Sigmoid colon (tissue), 7 donors: Measurements from ENCODE around the gene WDR90. TPM values are rescaled to one million over a fixed set of nuclear protein-coding genes. Genes with fewer than 3 reads are reported as not detected.

Source experiments
- DNase-seq: peaks from one replicate; pipeline ENCODE4 v3.0.0-alpha.2; 2019
- H3K27ac ChIP-seq, 4 donors: fragments of 200-600 bp; sonication (generic); one replicate each; pipeline ENCODE4 v1.5.1; 2016 to 2019; ENCODE audit warnings: mild to moderate bottlenecking in 1 of 4
- H3K27me3 ChIP-seq, 3 donors: fragments of 200-600 bp; sonication (generic); one replicate each; pipeline ENCODE4 v1.5.1; 2019; ENCODE audit warnings: mild to moderate bottlenecking in 1 of 3
- H3K36me3 ChIP-seq, 4 donors: fragments of 200-600 bp; sonication (generic); one replicate each; pipeline ENCODE4 v1.5.1; 2016 to 2019
- H3K4me1 ChIP-seq, 4 donors: fragments of 200-600 bp; sonication (generic); one replicate each; pipeline ENCODE4 v1.5.1; 2017 to 2019
- H3K4me3 ChIP-seq, 4 donors: fragments of 200-600 bp; sonication (generic); one replicate each; pipeline ENCODE4 v1.5.1; 2017 to 2019; ENCODE audit warnings: mild to moderate bottlenecking in 2 of 4, moderate library complexity in 1 of 4
- H3K9me3 ChIP-seq, 4 donors: fragments of 200-600 bp in 3 of 4; sonication (generic) in 3 of 4; one replicate each; pipeline versions ENCODE4 v1.5.1 to v1.6.1; 2013 to 2019
- CTCF ChIP-seq, 4 experiments: fragments of 450-650 bp in 3 of 4; fragments of 200-600 bp in 1 of 4; IDR thresholded peaks; one replicate each; pipeline ENCODE4 v1.5.1; 2016 to 2019; ENCODE audit warnings: antibody characterized with exemption in 4 of 4, mild to moderate bottlenecking in 3 of 4, moderate library complexity in 2 of 4
- EP300 ChIP-seq, 4 donors: sonication (generic); formaldehyde crosslinking; IDR thresholded peaks; one replicate each; pipeline ENCODE4 v1.6.1; 2017; ENCODE audit warnings: antibody characterized with exemption in 4 of 4
- POLR2A ChIP-seq, 2 donors: fragments of 450-650 bp; IDR thresholded peaks; one replicate each; pipeline ENCODE4 v1.6.1; 2016; ENCODE audit warnings: antibody characterized with exemption in 2 of 2, mild to moderate bottlenecking in 2 of 2, moderate library complexity in 2 of 2
- POLR2AphosphoS5 ChIP-seq, 4 donors: sonication (generic); formaldehyde crosslinking; IDR thresholded peaks; one replicate each; pipeline ENCODE4 v1.6.1; 2017; ENCODE audit warnings: antibody characterized with exemption in 4 of 4
- WGBS, 2 donors: extraction: QIAGEN DNeasy Blood & Tissue Kit; methylation state at CpG; one replicate each; pipeline ENCODE4 v1.1.7; 2013; 5-methylcytosine and 5-hydroxymethylcytosine counted together
- intact Hi-C: fragments of 100-400 bp; cut with DNase I; formaldehyde crosslinking; loops from one replicate; pipeline ENCODE4 v1.15.1; 2023
- polyA plus RNA-seq, 3 donors: library from polyadenylated mRNA; stranded (reverse); fragments of 200-250 nt; gene quantifications; one replicate each; pipeline ENCODE4 v1.2.3, GENCODE V29; 2013
- total RNA-seq, 4 donors: library from RNA; depleted of rRNA; stranded (reverse); fragments of >200 nt; gene quantifications; one replicate each; pipeline ENCODE4 v1.1.0, GENCODE V29; 2016
- donor health status: healthy with polysubstance abuse.
- donor health status: Bipolar disorder and iron deficiency.
- donor health status: healthy.

Gene WDR90
- total and polyA plus RNA-seq, 7 donors, result 5.4 to 49.0 (median 10.3) TPM

- no peaks in the 10 kb centered on the region for H3K9me3 ChIP-seq
- peak overlapping the region; percentile 32 to 75 (median 48) for H3K27ac ChIP-seq
- H3K4me1 ChIP-seq, result peaks cover 0 to 45% (median 36%) of the 10 kb centered on the region in 4 donors
- peak overlapping the region; percentile 53 to 75 (median 64) for H3K4me3 ChIP-seq
- intact Hi-C loops, result no loop called here
- WGBS, 2 donors, result 17 to 26% methylated on average over 12 of the region's 12 CpGs
- H3K36me3 ChIP-seq, result no peaks in the 10 kb centered on the region
- TF ChIP-seq POLR2AphosphoS5 (IDR thresholded peaks at IDR 0.05) (no peak), EP300 (IDR thresholded peaks at IDR 0.05) (no peak), POLR2A (IDR thresholded peaks at IDR 0.05) (no peak), CTCF (IDR thresholded peaks at IDR 0.05) (no peak)
- peaks cover 0 to 16% (median 8%) of the 10 kb centered on the region in 3 donors for H3K27me3 ChIP-seq
- DNase-seq, result no peak
These were observed 67.0 kb downstream of the WDR90 start for GRCh38 chr16:716200-716568.

GRCh38 chr16:716768-717325 lies 67.7 kb downstream of the WDR90 start:
- intact Hi-C loops, result no loop called here
- H3K36me3 ChIP-seq, result no peaks in the 10 kb centered on the region
- peaks cover 0 to 50% (median 42%) of the 10 kb centered on the region in 4 donors for H3K4me1 ChIP-seq
- peaks cover 0 to 11% (median under 1%) of the 10 kb centered on the region in 3 donors for H3K27me3 ChIP-seq
- WGBS, 2 donors, result 89 to 90% methylated on average over 29 of the region's 29 CpGs
- H3K27ac ChIP-seq, result no peak overlapping the region
- H3K9me3 ChIP-seq, result no peaks in the 10 kb centered on the region
- peak overlapping the region in 1 of 4 donors; percentile 63 for H3K4me3 ChIP-seq
- no peak for DNase-seq
- no peak for TF ChIP-seq CTCF (IDR thresholded peaks at IDR 0.05)
- no peak for TF ChIP-seq POLR2AphosphoS5 (IDR thresholded peaks at IDR 0.05)
- TF ChIP-seq EP300 (IDR thresholded peaks at IDR 0.05), result no peak
- TF ChIP-seq POLR2A (IDR thresholded peaks at IDR 0.05), result no peak

Other genes with a start within 250 kb of the WDR90 start
- 10 to 100 TPM; 15.0 to 21.6 (median 16.4) TPM for gene DECR2, start 247.5 kb upstream of the WDR90 start, total RNA-seq
- 10 to 100 TPM; 30.6 to 39.1 (median 31.9) TPM for gene DECR2, start 247.5 kb upstream of the WDR90 start, polyA plus RNA-seq
- gene RAB11FIP3, start 223.7 kb upstream of the WDR90 start, total RNA-seq, result 10 to 100 TPM; 20.0 to 44.9 (median 28.9) TPM
- 10 to 100 TPM; 10.6 to 24.1 (median 13.2) TPM for gene RAB11FIP3, start 223.7 kb upstream of the WDR90 start, polyA plus RNA-seq
- 10 to 100 TPM; 10.3 to 24.4 (median 16.9) TPM for gene CAPN15, start 121.7 kb upstream of the WDR90 start, total RNA-seq
- gene CAPN15, start 121.7 kb upstream of the WDR90 start, polyA plus RNA-seq, result 10 to 100 TPM; 35.4 to 85.8 (median 60.1) TPM
- not detected for gene PRR35, start 89.0 kb upstream of the WDR90 start, total RNA-seq
- gene PRR35, start 89.0 kb upstream of the WDR90 start, polyA plus RNA-seq, result not detected
- 1 to 10 TPM; 1.5 to 4.2 (median 1.7) TPM for gene NHLRC4, start 82.4 kb upstream of the WDR90 start, total RNA-seq
- gene NHLRC4, start 82.4 kb upstream of the WDR90 start, polyA plus RNA-seq, result 1 to 10 TPM in 1 of 3 donors, under 1 TPM in 2; 0.60 to 1.5 (median 0.69) TPM
- gene PIGQ, start 79.4 kb upstream of the WDR90 start, total RNA-seq, result 10 to 100 TPM; 15.5 to 45.7 (median 22.6) TPM
- 10 to 100 TPM; 11.1 to 47.4 (median 12.0) TPM for gene PIGQ, start 79.4 kb upstream of the WDR90 start, polyA plus RNA-seq
- 10 to 100 TPM; 16.8 to 32.7 (median 17.9) TPM for gene RAB40C, start 59.3 kb upstream of the WDR90 start, total RNA-seq
- 10 to 100 TPM; 28.8 to 41.2 (median 38.3) TPM for gene RAB40C, start 59.3 kb upstream of the WDR90 start, polyA plus RNA-seq
- 1 to 10 TPM in 1 of 4 donors, under 1 TPM in 3; 0.27 to 1.4 (median 0.43) TPM for gene WFIKKN1, start 18.4 kb upstream of the WDR90 start, total RNA-seq
- gene WFIKKN1, start 18.4 kb upstream of the WDR90 start, polyA plus RNA-seq, result under 1 TPM; 0.46 to 0.80 (median 0.60) TPM
- gene METTL26, start 13.1 kb upstream of the WDR90 start, total RNA-seq, result 100 to 1,000 TPM; 101 to 163 (median 157) TPM
- gene METTL26, start 13.1 kb upstream of the WDR90 start, polyA plus RNA-seq, result 100 to 1,000 TPM in 1 of 3 donors, 10 to 100 TPM in 2; 79.5 to 132 (median 87.1) TPM
- 10 to 100 TPM; 52.1 to 63.4 (median 55.6) TPM for gene MCRIP2, start 7.5 kb upstream of the WDR90 start, total RNA-seq
- gene MCRIP2, start 7.5 kb upstream of the WDR90 start, polyA plus RNA-seq, result 100 to 1,000 TPM; 106 to 132 (median 131) TPM
- gene RHOT2, start 18.8 kb downstream of the WDR90 start, total RNA-seq, result 10 to 100 TPM; 35.3 to 58.8 (median 48.8) TPM
- 100 to 1,000 TPM in 1 of 3 donors, 10 to 100 TPM in 2; 48.3 to 159 (median 52.9) TPM for gene RHOT2, start 18.8 kb downstream of the WDR90 start, polyA plus RNA-seq
- gene RHBDL1, start 26.3 kb downstream of the WDR90 start, total RNA-seq, result 1 to 10 TPM in 2 of 4 donors, under 1 TPM in 1, not detected in 1; 0.68 to 6.1 (median 1.5) TPM
- 1 to 10 TPM in 1 of 3 donors, under 1 TPM in 1, not detected in 1; 0.46 to 5.6 TPM for gene RHBDL1, start 26.3 kb downstream of the WDR90 start, polyA plus RNA-seq
- 100 to 1,000 TPM; 109 to 183 (median 174) TPM for gene STUB1, start 31.0 kb downstream of the WDR90 start, total RNA-seq
- 100 to 1,000 TPM; 104 to 136 (median 122) TPM for gene STUB1, start 31.0 kb downstream of the WDR90 start, polyA plus RNA-seq
- 10 to 100 TPM; 52.8 to 93.4 (median 73.8) TPM for gene JMJD8, start 35.0 kb downstream of the WDR90 start, total RNA-seq
- 10 to 100 TPM; 18.7 to 49.3 (median 22.2) TPM for gene JMJD8, start 35.0 kb downstream of the WDR90 start, polyA plus RNA-seq
- gene WDR24, start 41.0 kb downstream of the WDR90 start, total RNA-seq, result 10 to 100 TPM in 2 of 4 donors, 1 to 10 TPM in 2; 6.4 to 17.7 (median 9.9) TPM
- gene WDR24, start 41.0 kb downstream of the WDR90 start, polyA plus RNA-seq, result 1 to 10 TPM; 2.4 to 9.8 (median 3.5) TPM
- 1 to 10 TPM in 3 of 4 donors, under 1 TPM in 1; 0.16 to 1.6 (median 1.4) TPM for gene FBXL16, start 56.4 kb downstream of the WDR90 start, total RNA-seq
- 1 to 10 TPM in 1 of 3 donors, under 1 TPM in 1, not detected in 1; 0.60 to 2.4 TPM for gene FBXL16, start 56.4 kb downstream of the WDR90 start, polyA plus RNA-seq
- gene METRN, start 65.8 kb downstream of the WDR90 start, total RNA-seq, result 10 to 100 TPM; 27.8 to 49.9 (median 32.2) TPM
- 10 to 100 TPM; 16.5 to 32.8 (median 31.8) TPM for gene METRN, start 65.8 kb downstream of the WDR90 start, polyA plus RNA-seq
- gene ANTKMT, start 71.8 kb downstream of the WDR90 start, total RNA-seq, result 10 to 100 TPM; 27.1 to 53.1 (median 39.5) TPM
- 10 to 100 TPM; 18.6 to 38.1 (median 21.3) TPM for gene ANTKMT, start 71.8 kb downstream of the WDR90 start, polyA plus RNA-seq
- gene CCDC78, start 77.1 kb downstream of the WDR90 start, total RNA-seq, result under 1 TPM in 1 of 4 donors, not detected in 3; 0.49 TPM
- 1 to 10 TPM in 1 of 3 donors, not detected in 2; 3.4 TPM for gene CCDC78, start 77.1 kb downstream of the WDR90 start, polyA plus RNA-seq
- 1 to 10 TPM; 2.6 to 4.6 (median 3.8) TPM for gene HAGHL, start 77.7 kb downstream of the WDR90 start, total RNA-seq
- 10 to 100 TPM in 1 of 3 donors, 1 to 10 TPM in 1, under 1 TPM in 1; 0.92 to 10.5 (median 1.2) TPM for gene HAGHL, start 77.7 kb downstream of the WDR90 start, polyA plus RNA-seq
- gene CIAO3, start 91.6 kb downstream of the WDR90 start, total RNA-seq, result 10 to 100 TPM; 18.9 to 28.5 (median 23.8) TPM
- 10 to 100 TPM; 18.6 to 51.0 (median 25.4) TPM for gene CIAO3, start 91.6 kb downstream of the WDR90 start, polyA plus RNA-seq
- gene MSLN, start 111.4 kb downstream of the WDR90 start, total RNA-seq, result under 1 TPM in 1 of 4 donors, not detected in 3; 0.54 TPM
- 1 to 10 TPM; 1.2 to 3.5 (median 1.2) TPM for gene MSLN, start 111.4 kb downstream of the WDR90 start, polyA plus RNA-seq
- 10 to 100 TPM; 10.7 to 20.2 (median 13.2) TPM for gene RPUSD1, start 139.0 kb downstream of the WDR90 start, total RNA-seq
- 10 to 100 TPM; 14.4 to 31.1 (median 17.3) TPM for gene RPUSD1, start 139.0 kb downstream of the WDR90 start, polyA plus RNA-seq
- gene CHTF18, start 139.3 kb downstream of the WDR90 start, total RNA-seq, result 1 to 10 TPM; 2.8 to 7.7 (median 5.1) TPM
- gene CHTF18, start 139.3 kb downstream of the WDR90 start, polyA plus RNA-seq, result 10 to 100 TPM in 1 of 3 donors, 1 to 10 TPM in 2; 1.8 to 29.2 (median 1.8) TPM
- not detected for gene GNG13, start 151.4 kb downstream of the WDR90 start, total RNA-seq
- 1 to 10 TPM in 1 of 3 donors, under 1 TPM in 2; 0.47 to 1.2 (median 0.92) TPM for gene GNG13, start 151.4 kb downstream of the WDR90 start, polyA plus RNA-seq